Stimulated activated CD8-positive, alpha-beta memory T cell treated with anti-CD3 and anti-CD28 coated beads, Interleukin-2, amount 100 ng/mL, for 48 hours (primary cell): ENCODE data around the gene BLMH.

Experiments
- DNase-seq, 2 donors: peaks; one replicate each; pipeline ENCODE4 v3.0.0-alpha.2; 2020; ENCODE audit warnings: low read depth in 2 of 2

Gene BLMH

GRCh38 chr17:30229012-30229411 is 62.7 kb downstream of the BLMH start:
- no peak for DNase-seq

GRCh38 chr17:30228011-30228410 is 63.7 kb downstream of the BLMH start:
- DNase-seq, result no peak

GRCh38 chr17:30226878-30227277 is 64.9 kb downstream of the BLMH start:
- no peak for DNase-seq

- DNase-seq, result no peak
These were observed 65.7 kb downstream of the BLMH start for GRCh38 chr17:30225919-30226553.

GRCh38 chr17:30225112-30225511 is 66.6 kb downstream of the BLMH start:
- no peak for DNase-seq

- no peak for DNase-seq
These were observed 67.3 kb downstream of the BLMH start for GRCh38 chr17:30224419-30224960.

GRCh38 chr17:30222721-30223175 is 69.0 kb downstream of the BLMH start:
- DNase-seq, result no peak

GRCh38 chr17:30222251-30222650 is 69.5 kb downstream of the BLMH start:
- no peak for DNase-seq

- DNase-seq, result no peak
These were observed 70.4 kb downstream of the BLMH start for GRCh38 chr17:30221346-30221745.

GRCh38 chr17:30220414-30220813 is 71.3 kb downstream of the BLMH start:
- no peak for DNase-seq

- no peak for DNase-seq
These were observed 71.9 kb downstream of the BLMH start for GRCh38 chr17:30219833-30220232.

- DNase-seq, result no peak
These were observed 72.4 kb downstream of the BLMH start for GRCh38 chr17:30219315-30219714.

GRCh38 chr17:30218799-30219198 is 72.9 kb downstream of the BLMH start:
- no peak for DNase-seq

- DNase-seq, result no peak
These were observed 73.9 kb downstream of the BLMH start for GRCh38 chr17:30217746-30218245.

- no peak for DNase-seq
These were observed 74.7 kb downstream of the BLMH start for GRCh38 chr17:30217054-30217453.

- no peak for DNase-seq
These were observed 79.0 kb downstream of the BLMH start for GRCh38 chr17:30212750-30213149.

- no peak for DNase-seq
These were observed 80.4 kb downstream of the BLMH start for GRCh38 chr17:30211371-30211770.

- no peak for DNase-seq
These were observed 80.8 kb downstream of the BLMH start for GRCh38 chr17:30210901-30211300.

GRCh38 chr17:30210366-30210765 is 81.4 kb downstream of the BLMH start:
- no peak for DNase-seq

GRCh38 chr17:30209930-30210329 is 81.8 kb downstream of the BLMH start:
- no peak for DNase-seq

GRCh38 chr17:30208214-30208613 is 83.5 kb downstream of the BLMH start:
- DNase-seq, result no peak

- no peak for DNase-seq
These were observed 84.1 kb downstream of the BLMH start for GRCh38 chr17:30207655-30208054.

- no peak for DNase-seq
These were observed 88.2 kb downstream of the BLMH start for GRCh38 chr17:30203471-30203981.
